IgD-negative memory B cell (primary cell): Measurements from ENCODE around the gene LHX1. TPM values are rescaled to one million over a fixed set of nuclear protein-coding genes. Genes with fewer than 3 reads are reported as not detected.
A peak's percentile ranks its signal among the peaks of the same experiment; 100 is the strongest.

Source experiments
- H3K27ac Mint-ChIP-seq, 3 donors: one replicate each; pipeline ENCODE4 v1.8.0; 2020 to 2022; ENCODE audit warnings: mild to moderate bottlenecking in 3 of 3, mixed read lengths in 3 of 3, moderate library complexity in 1 of 3
- H3K27me3 Mint-ChIP-seq: one replicate; pipeline ENCODE4 v1.8.0; 2021; ENCODE audit warnings: mixed read lengths
- H3K36me3 Mint-ChIP-seq: one replicate; pipeline ENCODE4 v1.8.0; 2020; ENCODE audit warnings: mild to moderate bottlenecking, mixed read lengths
- H3K4me1 Mint-ChIP-seq, 3 donors: one replicate each; pipeline ENCODE4 v1.8.0; 2020 to 2022; ENCODE audit warnings: mixed read lengths in 3 of 3, mild to moderate bottlenecking in 1 of 3
- H3K4me3 Mint-ChIP-seq, 4 donors: one replicate each; pipeline ENCODE4 v1.8.0; 2020 to 2022; ENCODE audit warnings: mild to moderate bottlenecking in 4 of 4, mixed read lengths in 4 of 4, moderate library complexity in 3 of 4
- H3K9me3 Mint-ChIP-seq, 3 donors: one replicate each; pipeline ENCODE4 v1.8.0; 2020 to 2021; ENCODE audit warnings: mixed read lengths in 3 of 3, mild to moderate bottlenecking in 1 of 3
- polyA plus RNA-seq: library from polyadenylated mRNA; unstranded; fragments of 300-500 nt; fragmentation: Illumina TruSeq; gene quantifications from one replicate; pipeline ENCODE4 v1.2.3, GENCODE V29; 2021

The LHX1 gene
- not detected for polyA plus RNA-seq

DNA sequence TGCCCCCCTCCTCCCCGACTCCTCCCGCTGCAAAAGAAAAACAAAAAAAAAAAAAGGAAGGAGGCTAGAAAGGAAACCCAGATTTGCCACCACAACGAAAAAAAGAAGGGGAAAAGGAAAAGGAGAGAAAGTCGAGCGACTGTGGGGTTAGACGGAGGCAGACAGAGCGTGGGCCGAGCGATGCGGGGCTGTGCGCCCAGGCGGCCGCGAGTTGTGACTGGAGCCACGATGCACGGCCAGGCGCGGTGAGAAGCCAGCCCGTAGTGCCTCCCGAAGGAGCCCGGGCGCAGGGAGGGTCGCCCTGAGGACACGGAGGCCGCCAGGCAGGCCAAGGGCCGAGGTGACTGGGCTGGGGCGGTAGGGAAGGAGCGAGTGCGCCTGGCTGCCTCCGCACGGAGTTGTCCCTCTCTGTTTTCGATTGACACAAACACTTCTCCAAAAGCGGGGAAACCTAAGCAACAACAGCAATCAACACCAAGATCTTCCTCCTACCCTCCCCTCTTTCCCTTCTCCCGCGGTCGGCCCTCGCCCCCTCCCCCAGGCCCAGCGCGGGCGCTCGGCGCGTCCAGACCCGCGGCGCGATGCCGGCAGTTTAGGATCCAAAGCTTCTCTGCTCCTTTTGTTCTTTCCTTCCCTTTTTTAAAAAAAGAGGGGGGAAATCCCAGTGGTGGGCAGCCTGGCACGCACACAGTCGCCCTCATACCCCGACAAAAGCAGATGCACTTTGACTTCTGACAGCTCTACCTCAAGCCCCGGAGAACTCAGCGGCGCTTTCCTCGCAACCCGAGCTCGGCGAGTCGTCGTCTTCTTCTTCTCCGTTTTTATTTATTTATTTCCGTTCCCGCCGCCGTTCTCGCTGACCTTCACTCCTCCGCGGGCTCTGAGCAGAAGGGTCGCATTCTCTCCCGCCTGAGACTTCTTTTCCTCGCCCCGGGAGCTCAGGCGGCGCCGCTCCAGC, at the start of gene LHX1:
LHX1 (plus strand) TSS at position 475 of the 958 bp plus-strand sequence. CDS start 723 bp downstream, outside the sequence.
- peaks cover 81% of the 10 kb centered on the region for H3K27me3 Mint-ChIP-seq
- H3K27ac Mint-ChIP-seq, result peak within 1 kb of the TSS; percentile 74 to 93 (median 80)
- H3K9me3 Mint-ChIP-seq, result peaks cover 0 to 9% (median 0%) of the 10 kb centered on the region in 3 donors
- peaks cover 1% of the 10 kb centered on the region for H3K36me3 Mint-ChIP-seq
- H3K4me1 Mint-ChIP-seq, result peaks cover 9 to 25% (median 23%) of the 10 kb centered on the region in 3 donors
- peak within 1 kb of the TSS; percentile 75 to 96 (median 90) for H3K4me3 Mint-ChIP-seq

DNA sequence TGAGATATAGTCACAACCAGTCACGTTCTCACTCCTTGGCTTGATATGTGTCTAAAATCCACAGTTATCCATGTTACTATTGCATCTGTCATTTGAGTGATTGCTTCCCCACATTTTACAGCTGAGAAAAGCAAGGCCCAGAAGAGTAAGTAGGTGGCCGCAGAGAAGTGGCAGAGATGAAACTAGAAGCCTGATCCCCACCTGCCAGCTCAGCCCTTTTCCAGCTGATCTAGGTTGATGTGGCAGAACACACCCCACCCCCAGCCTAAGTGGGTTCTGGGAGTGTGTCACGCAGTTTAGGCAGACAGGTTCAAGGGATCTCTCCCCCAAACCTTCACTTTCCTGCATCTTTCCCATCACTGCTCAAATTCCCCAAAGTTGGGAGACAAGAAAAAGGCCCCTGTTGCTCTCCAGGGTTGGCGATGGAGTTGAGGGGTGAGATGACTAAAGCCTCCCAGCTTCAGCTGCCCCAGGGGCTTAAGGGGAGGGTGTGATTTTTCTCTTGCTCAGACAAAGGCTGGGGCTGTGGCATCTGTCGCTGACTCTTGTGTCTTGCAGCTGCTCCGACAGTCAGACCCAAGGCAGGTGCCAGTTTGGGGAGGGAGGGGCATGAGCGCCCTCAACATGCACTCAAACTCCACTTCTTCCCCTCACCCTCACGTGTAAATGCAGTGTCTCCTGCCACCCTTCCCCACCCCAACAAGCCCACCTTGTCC, 48.9 kb upstream of the LHX1 start:
- no peak overlapping the region for H3K27ac Mint-ChIP-seq
- H3K27me3 Mint-ChIP-seq, result peaks cover 22% of the 10 kb centered on the region
- no peaks in the 10 kb centered on the region for H3K36me3 Mint-ChIP-seq
- H3K4me1 Mint-ChIP-seq, result no peaks in the 10 kb centered on the region
- H3K4me3 Mint-ChIP-seq, result no peak overlapping the region
- no peaks in the 10 kb centered on the region for H3K9me3 Mint-ChIP-seq

DNA sequence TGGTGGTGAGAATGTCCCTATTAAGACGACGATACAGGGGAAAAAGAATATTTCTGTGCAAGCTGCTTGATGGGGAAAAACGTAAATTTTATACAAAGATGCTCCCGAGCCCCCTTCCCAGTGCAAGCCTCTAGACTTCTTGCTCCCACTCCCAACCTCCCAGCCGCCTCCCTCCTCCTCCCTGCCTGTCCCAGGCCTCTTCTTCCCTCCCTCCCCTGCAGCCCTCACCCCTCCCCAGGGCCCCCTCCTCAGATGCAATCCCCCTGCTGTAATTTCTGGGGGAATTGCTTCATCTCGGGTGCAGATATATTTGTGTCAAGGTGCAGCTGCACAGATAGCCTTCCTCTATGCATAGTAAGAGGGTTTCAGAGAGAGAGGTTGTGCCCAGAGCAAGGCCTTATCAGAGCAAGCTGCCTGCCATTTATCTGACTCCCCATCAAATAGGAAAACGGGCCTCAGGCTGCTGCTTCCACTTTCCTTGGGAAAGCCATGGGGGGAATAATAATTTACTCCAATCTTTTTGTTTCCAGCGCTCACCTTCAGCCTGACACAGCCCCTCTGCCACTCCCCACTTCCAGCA, 47.4 kb upstream of the LHX1 start:
- H3K27me3 Mint-ChIP-seq, result peaks cover 13% of the 10 kb centered on the region

DNA sequence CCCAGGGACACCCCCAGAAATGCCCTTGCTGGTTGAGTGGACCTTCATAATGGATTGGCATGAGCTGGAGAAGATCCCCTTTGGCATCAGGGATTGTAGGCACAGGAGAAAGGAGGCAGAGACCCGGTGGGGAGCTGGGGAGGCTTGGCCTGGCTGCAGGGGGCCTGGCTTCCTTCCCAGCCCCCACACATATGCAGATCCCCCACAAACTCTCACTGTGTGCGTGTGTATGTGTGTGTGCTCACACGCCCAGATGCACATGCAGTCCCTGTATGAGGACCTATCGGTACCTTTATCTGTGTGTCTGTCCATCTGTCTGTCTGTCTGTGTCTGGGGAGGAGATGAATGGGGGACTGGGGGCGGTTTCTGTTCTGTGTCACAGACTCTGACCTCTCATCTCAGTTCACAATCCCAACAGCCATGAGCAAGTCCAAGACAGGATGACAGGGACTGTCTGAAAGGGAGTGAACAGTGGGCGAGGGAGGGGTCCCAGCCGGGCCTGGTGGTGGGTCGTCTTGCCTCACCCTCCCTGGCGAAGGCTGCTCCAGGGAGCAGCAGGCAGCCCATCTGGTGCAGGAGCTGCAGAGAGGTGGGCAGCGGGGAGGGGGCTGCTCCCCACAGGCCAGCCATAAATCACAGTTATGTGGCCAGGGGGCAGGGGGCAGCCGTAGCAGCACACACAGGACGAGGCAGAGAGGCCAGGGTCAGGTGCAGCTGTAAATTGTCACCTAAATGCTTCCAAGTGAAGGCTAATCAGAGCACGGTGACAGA, 46.7 kb upstream of the LHX1 start:
- H3K9me3 Mint-ChIP-seq, result no peaks in the 10 kb centered on the region
- peaks cover 13% of the 10 kb centered on the region for H3K27me3 Mint-ChIP-seq
- H3K27ac Mint-ChIP-seq, result no peak overlapping the region
- no peak overlapping the region for H3K4me3 Mint-ChIP-seq
- no peaks in the 10 kb centered on the region for H3K36me3 Mint-ChIP-seq
- no peaks in the 10 kb centered on the region for H3K4me1 Mint-ChIP-seq

More for the DNA sequence above, 47.4 kb upstream of the LHX1 start:
- Mint-ChIP-seq H3K9me3 (no peaks in the 10 kb centered on the region), H3K4me1 (no peaks in the 10 kb centered on the region), H3K27ac (no peak overlapping the region), H3K4me3 (no peak overlapping the region), H3K36me3 (no peaks in the 10 kb centered on the region)

DNA sequence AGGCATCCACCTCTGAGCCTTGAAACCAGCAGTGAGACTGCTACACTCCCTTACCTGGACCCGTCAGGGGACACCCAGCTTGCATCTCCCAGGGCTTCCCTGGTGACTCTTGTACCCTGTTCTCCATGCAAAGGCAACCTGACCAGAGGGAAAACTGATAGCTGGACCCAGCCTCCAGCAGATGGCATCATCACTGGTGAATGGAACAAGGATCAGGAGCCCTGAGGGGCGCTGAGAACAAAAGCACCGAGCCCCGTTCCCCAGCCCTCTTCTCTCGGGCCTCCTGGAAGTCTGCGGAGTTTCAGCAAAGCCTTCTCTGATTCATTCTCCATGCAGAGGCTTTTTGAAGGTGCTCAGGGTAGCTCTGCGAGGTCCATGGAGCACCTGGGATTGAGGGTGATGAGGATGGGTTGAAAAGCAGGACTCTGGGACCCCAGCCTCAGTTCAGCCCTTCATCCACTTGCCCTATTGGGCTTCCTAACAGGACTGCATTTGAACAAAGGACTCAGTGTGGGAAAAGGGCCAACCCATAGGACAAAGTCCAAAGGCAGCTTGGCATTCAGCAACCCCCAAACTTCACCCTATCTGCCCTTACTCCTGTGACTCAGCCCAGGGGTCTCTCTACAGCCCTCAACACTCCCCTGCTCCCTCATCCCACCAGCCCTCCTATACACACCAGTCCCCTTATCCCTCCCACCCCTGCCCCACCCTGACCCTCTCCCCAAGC, 45.0 kb upstream of the LHX1 start:
- Mint-ChIP-seq H3K36me3 (no peaks in the 10 kb centered on the region), H3K4me1 (no peaks in the 10 kb centered on the region), H3K4me3 (no peak overlapping the region), H3K27ac (no peak overlapping the region), H3K9me3 (no peaks in the 10 kb centered on the region), H3K27me3 (peaks cover 6% of the 10 kb centered on the region)

DNA sequence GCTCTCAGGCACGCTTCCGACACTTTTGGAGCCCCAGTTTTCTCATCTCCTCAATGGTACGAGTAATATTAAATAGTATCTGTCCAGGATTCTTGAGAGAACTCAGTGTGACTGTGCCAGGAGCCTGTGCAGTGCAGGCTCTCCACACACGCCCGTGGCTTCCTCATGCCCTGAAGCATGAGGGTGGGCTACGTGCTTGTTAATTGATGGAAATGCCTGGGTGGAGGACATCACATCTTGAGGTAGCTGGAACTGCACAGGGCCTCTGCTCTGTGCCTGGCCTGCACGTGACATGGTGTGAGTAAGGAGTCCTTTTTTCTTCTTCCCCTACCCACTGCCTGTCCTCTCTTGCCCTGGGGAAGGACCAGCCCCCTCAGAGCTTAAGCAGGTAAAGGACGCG, 43.1 kb upstream of the LHX1 start:
- Mint-ChIP-seq H3K36me3 (no peaks in the 10 kb centered on the region), H3K4me3 (no peak overlapping the region), H3K9me3 (no peaks in the 10 kb centered on the region), H3K27me3 (peaks cover 8% of the 10 kb centered on the region), H3K4me1 (no peaks in the 10 kb centered on the region), H3K27ac (no peak overlapping the region)

DNA sequence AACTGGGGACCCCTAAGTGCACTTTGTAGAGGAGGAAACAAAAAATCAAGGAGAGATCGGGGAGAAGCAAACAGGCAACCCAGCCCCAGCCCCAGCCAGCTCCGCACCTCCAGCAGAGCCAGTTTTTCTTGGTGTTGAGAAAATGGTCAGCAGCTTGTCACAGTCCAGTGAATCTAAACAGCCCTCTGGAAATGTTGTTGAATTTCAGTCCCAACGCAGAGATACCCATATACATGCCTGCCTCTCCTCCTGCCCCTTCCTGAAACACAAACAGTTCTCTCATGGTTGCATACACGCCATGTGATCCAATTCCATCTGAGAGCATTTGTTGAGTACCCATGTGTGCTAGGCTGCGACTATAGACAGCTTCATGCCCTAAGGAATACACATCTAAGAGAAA, 42.4 kb upstream of the LHX1 start:
- no peaks in the 10 kb centered on the region for H3K4me1 Mint-ChIP-seq
- no peak overlapping the region for H3K27ac Mint-ChIP-seq
- H3K36me3 Mint-ChIP-seq, result no peaks in the 10 kb centered on the region
- no peak overlapping the region for H3K4me3 Mint-ChIP-seq
- no peaks in the 10 kb centered on the region for H3K9me3 Mint-ChIP-seq
- H3K27me3 Mint-ChIP-seq, result peaks cover 8% of the 10 kb centered on the region

DNA sequence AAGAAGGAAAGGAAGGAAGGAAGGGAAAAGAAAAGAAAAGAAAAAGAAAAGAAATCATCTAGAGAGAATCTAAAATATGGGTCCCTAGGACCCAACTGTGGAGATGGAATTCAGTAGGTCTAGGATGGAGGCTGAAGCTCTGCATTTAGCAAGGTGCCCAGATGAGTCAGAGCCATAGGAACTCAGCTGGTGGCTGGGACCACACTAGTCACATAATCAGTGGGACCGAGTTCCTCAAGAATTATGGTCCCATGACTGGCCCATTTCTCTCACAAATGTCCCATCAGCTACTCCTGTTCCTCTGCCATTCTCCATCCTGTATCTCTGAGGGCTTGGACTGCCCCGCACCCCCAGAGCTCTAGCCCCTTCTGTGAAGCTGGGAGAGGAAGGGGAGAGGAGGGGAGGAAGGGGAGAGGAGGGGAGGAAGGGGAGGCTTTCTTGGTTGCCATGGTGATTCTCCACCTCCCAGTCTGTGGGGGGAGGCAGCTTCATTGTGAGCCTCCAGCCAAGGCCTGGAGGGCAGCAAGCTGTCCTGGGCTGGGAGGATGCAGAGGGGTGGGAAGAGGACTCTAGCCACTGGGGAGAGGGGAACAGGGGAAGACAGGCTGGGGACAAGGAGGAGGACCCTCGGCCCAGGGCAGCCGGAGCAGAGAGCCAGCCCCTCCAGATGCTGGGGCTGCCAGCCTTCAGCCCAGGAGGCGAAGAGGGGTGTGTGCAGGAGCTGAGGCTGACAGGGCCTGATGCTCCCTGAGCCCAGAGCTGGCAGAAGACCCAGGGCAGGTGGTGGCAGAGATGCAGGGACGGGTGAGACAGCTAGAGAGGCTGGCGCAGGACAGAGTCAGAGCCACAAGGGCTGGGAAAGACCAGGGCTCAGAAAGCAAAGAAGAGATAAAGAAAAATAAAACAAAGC, 37.8 kb upstream of the LHX1 start:
- Mint-ChIP-seq H3K9me3 (peaks cover 0 to 1% (median 0%) of the 10 kb centered on the region in 3 donors), H3K27me3 (peaks cover 13% of the 10 kb centered on the region), H3K4me3 (no peak overlapping the region), H3K27ac (no peak overlapping the region), H3K4me1 (no peaks in the 10 kb centered on the region), H3K36me3 (no peaks in the 10 kb centered on the region)

DNA sequence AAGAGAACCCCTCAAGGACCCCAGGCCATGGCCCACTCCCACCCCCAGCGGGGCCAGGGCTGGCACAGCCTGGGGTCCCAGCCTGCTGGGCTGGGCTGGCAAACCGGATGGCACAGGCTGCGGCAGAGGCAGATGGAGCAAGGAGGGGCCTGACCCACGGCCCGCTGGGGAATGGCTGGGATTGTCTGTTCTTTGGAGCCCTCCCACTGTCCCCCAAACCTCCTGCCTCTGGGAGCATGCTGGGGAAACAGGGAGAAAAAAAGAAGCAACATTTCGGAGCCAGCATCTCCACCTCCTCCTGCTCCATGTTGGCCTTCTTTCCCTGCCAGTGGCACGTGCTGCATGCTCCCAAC, 37.1 kb upstream of the LHX1 start:
- Mint-ChIP-seq H3K4me3 (no peak overlapping the region), H3K27me3 (peaks cover 19% of the 10 kb centered on the region), H3K36me3 (no peaks in the 10 kb centered on the region), H3K9me3 (peaks cover 0 to 1% (median 0%) of the 10 kb centered on the region in 3 donors), H3K4me1 (no peaks in the 10 kb centered on the region), H3K27ac (no peak overlapping the region)

DNA sequence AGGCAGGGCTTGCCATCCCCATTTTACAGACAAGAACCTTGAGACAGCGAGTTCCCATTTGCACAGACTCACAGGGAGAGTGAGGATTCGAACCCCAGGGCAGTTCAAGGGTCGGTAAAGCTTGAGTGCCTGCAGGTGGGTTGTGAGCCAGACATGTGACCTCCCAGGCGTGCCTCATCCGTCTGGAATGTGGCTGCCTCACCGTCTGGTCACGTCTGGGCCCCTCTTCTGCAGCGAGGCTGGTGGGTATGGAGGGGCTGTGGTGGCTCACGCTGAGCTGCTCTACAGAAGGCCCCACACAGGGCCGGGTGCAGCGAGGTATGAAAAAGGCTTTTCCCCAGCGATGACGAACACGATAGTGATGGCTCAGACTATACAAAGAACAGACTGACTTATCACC, 35.8 kb upstream of the LHX1 start:
- Mint-ChIP-seq H3K4me3 (no peak overlapping the region), H3K27ac (no peak overlapping the region), H3K9me3 (peaks cover 0 to 1% (median 0%) of the 10 kb centered on the region in 3 donors), H3K4me1 (no peaks in the 10 kb centered on the region), H3K27me3 (peaks cover 21% of the 10 kb centered on the region), H3K36me3 (no peaks in the 10 kb centered on the region)

DNA sequence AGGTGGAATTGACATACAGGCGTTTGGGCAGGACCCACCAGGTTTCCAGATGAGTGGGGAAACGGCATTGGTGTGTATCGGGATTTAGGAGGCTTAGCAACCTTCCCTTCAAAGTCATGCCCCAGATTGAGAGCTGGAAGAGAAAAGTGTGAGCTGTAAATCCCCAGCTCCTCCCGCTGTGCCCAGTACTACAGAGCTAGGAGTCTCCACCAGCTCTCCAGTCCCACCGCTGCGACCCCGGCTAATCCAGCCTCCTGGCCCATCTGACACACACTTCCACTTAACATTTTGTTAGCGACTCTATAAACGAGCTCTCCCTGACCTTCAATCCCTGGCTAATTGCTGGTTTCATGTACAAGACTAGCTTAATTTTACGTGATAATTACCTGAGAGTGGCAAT, 29.9 kb upstream of the LHX1 start:
- Mint-ChIP-seq H3K9me3 (peaks cover 0 to 1% (median 0%) of the 10 kb centered on the region in 3 donors), H3K36me3 (peaks cover 2% of the 10 kb centered on the region), H3K4me3 (no peak overlapping the region), H3K4me1 (no peaks in the 10 kb centered on the region), H3K27me3 (peaks cover 22% of the 10 kb centered on the region), H3K27ac (no peak overlapping the region)

DNA sequence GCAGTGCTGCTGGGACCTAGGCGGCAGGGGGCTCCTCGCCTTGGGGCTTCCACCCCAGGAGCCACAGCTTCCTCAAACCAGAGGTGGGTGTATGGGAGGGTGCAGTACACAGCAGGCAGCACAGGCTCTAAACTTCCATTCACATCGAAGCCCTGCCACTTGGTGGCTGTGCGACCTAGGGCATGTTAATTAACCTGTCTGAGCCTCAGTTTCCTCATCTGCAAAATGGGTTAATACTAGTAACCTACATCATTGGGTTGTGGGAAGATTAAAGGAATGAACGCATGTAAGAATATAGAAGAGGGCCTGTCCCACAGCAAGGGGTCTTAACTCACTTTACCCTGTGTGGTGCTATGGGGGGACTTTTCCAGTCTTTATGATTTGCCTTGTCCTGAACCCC, 26.8 kb upstream of the LHX1 start:
- Mint-ChIP-seq H3K27me3 (peaks cover 12% of the 10 kb centered on the region), H3K27ac (no peak overlapping the region)

DNA sequence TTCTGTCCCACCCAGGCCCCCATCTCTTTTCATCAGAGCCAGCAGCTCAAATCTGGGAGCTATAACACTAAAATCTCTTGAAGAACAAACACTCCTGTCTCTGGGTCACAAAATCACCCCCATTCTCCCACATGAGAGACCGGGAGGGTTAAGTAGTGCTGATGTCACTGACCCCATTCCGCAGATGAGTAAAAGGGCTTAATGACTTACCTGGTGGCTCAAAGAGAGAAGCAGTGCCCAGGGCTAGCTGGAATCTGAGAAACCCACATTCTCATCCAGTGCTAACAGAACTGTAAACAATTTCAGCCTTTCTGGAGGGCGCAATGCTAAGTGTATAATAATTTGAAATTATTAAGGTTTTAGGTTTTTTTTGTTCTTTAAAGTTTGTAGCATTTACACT, 26.3 kb upstream of the LHX1 start:
- Mint-ChIP-seq H3K27me3 (peaks cover 12% of the 10 kb centered on the region), H3K4me1 (no peaks in the 10 kb centered on the region), H3K36me3 (peaks cover 2% of the 10 kb centered on the region), H3K4me3 (no peak overlapping the region), H3K9me3 (peaks cover 0 to 1% (median 0%) of the 10 kb centered on the region in 3 donors), H3K27ac (no peak overlapping the region)

More for the DNA sequence above, 26.8 kb upstream of the LHX1 start:
- Mint-ChIP-seq H3K4me1 (no peaks in the 10 kb centered on the region), H3K4me3 (no peak overlapping the region), H3K36me3 (peaks cover 2% of the 10 kb centered on the region), H3K9me3 (peaks cover 0 to 1% (median 0%) of the 10 kb centered on the region in 3 donors)
